OCI-LY7 (cell line): ENCODE results near the gene KLHDC3.

ENCODE experiments used
- CTCF ChIP-seq: fragments of 200-600 bp; sonication (generic); conservative IDR thresholded peaks from 2 replicates; pipeline ENCODE4 v1.5.1; 2014; ENCODE audit warnings: mild to moderate bottlenecking, antibody characterized with exemption, low read length, moderate library complexity, mixed read lengths
- EZH2phosphoT487 ChIP-seq: fragments of 200-600 bp; sonication (generic); IDR thresholded peaks from 2 replicates; pipeline ENCODE4 v1.6.1; 2018; ENCODE audit warnings: low read depth, borderline replicate concordance, mild to moderate bottlenecking, mixed run types, antibody characterized with exemption, low read length, moderate library complexity, mixed read lengths

- TF ChIP-seq CTCF: no peak
- TF ChIP-seq EZH2phosphoT487: no peak
Observed at GRCh38 chr6:43055966-43056365, 41.9 kb downstream of the KLHDC3 start.
